ENCODE measurements around the gene SNAPIN.

DNA sequence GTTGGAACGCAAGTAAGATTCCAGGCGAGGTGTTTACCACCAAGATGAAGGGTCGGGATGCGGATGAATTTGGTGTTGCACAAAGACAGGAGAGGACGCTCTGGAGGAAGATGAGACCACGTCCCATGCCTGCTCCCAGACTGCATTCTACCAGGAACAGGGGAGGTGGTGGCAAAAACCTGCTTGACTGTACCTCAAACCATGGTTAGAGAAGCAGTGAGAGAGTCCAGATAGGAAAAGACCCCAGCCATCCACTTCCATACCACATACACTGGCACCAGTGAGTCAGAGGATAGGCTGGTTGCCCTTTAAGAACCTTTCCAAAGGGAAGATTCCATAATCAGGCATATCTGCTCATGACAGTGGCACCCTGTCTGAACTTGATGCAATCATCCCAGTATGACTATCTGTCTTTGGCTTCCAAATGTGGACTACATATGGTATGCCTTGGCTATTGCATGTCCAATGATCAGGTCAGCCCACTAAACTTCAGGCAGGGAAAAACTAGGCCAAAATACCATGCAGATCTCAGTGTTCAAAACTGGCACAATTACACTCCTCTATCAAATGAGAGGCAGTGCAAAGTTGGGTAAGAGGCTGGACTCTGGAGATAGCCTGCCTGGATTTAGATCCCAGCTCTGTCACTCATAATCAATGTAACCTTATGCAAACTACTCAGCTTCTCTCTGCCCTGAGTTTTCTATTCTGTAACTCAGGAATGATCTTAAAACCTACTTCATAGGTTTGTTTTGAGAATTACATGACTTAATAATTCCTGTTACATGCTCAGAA lies 40.6 kb downstream of the SNAPIN start:
- TF ChIP-seq, protein P1, sequence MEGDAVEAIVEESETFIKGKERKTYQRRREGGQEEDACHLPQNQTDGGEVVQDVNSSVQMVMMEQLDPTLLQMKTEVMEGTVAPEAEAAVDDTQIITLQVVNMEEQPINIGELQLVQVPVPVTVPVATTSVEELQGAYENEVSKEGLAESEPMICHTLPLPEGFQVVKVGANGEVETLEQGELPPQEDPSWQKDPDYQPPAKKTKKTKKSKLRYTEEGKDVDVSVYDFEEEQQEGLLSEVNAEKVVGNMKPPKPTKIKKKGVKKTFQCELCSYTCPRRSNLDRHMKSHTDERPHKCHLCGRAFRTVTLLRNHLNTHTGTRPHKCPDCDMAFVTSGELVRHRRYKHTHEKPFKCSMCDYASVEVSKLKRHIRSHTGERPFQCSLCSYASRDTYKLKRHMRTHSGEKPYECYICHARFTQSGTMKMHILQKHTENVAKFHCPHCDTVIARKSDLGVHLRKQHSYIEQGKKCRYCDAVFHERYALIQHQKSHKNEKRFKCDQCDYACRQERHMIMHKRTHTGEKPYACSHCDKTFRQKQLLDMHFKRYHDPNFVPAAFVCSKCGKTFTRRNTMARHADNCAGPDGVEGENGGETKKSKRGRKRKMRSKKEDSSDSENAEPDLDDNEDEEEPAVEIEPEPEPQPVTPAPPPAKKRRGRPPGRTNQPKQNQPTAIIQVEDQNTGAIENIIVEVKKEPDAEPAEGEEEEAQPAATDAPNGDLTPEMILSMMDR (IDR thresholded peaks at IDR 0.05; ENCODE audit: low read length): no peak
- no peak for TF ChIP-seq EZH2 (optimal IDR thresholded peaks at IDR 0.05; ENCODE audit: low read depth, low read length)

All from MM.1S (cell line).